VCaP (cell line): ENCODE results near the gene MCTP2.

ENCODE experiments used
- H3K27ac ChIP-seq: fragments of 450-650 bp; 2 replicates; pipeline ENCODE4 v1.5.1; 2017
- CTCF ChIP-seq: fragments of 450-650 bp; conservative IDR thresholded peaks from 2 replicates; pipeline ENCODE4 v1.5.1; 2017; ENCODE audit warnings: mild to moderate bottlenecking, moderate library complexity

Gene MCTP2

DNA sequence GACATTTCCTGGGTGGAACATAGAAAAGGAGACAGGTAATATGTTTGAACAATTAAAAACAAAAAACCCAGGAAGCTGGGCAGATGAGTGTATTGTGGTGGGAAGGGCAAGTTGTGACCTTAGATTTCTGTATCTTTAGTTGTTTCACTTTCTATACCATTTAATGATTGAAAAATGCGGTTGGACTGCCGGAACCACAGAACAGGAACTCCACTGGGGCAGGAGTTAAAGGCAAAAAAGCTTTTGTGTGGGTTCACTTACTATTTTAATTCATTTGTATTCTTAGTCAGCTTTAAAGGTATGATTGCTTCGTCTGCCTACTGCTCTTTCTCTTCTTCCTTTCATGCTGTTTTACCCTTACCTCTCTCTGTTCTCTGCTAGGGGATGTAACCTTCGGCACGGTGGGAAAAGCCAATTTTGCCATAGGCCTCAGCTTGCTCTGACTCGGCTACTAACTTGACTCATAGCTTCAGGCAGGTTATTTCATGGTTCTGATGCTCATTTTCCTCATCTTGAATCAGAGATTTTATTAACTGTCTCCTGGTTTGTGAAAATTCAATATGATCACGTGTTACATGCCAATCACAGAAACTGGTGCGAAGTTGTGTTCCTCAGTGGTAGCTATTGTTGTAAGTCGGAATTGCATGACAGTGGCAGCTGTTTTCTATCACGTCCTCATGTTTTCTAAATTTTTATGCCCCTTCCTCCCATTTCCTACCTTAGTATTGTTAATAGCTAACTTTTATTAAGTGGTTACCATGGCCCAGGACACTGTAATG, 1.6 kb upstream of the MCTP2 start:
- peak overlapping the region; percentile 94 for H3K27ac ChIP-seq
- no peak for TF ChIP-seq CTCF

DNA sequence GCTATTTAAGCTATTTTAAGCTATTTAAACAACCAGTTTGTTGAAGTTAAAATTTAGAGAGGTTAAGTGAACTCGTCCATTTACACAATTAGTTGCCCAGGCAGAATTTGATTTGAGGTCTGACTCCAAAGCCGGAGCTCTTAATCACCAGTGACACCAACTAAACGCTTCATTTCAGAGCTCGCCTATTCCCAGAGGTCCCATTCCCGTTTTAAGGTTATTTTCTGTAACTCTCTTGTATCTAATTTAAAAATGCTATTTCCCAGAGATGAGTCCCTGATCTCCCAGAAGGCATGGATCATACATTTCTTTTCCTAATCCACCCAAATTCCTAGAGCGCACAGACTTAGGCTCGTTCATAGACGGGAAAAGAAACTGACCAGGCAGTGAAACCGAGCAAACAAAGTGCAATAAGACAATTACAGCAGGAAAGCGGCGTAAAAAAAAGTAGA, 904 bp upstream of the MCTP2 start:
- peak overlapping the region; percentile 94 for H3K27ac ChIP-seq
- TF ChIP-seq CTCF: no peak

- TF ChIP-seq CTCF: no peak
- peak overlapping the region; percentile 94 for H3K27ac ChIP-seq
Measured at GRCh38 chr15:94231723-94232468, 535 bp downstream of the MCTP2 start.

GRCh38 chr15:94233441-94233840, 2.1 kb downstream of the MCTP2 start:
- no peak for TF ChIP-seq CTCF
- peak overlapping the region; percentile 94 for H3K27ac ChIP-seq

- TF ChIP-seq CTCF: no peak
- peak overlapping the region; percentile 94 for H3K27ac ChIP-seq
Measured at GRCh38 chr15:94234300-94234699, 2.9 kb downstream of the MCTP2 start.

GRCh38 chr15:94235041-94235440, 3.7 kb downstream of the MCTP2 start:
- peak overlapping the region; percentile 94 for H3K27ac ChIP-seq
- no peak for TF ChIP-seq CTCF

- peak overlapping the region; percentile 94; the same call in 1 of the 2 replicates for H3K27ac ChIP-seq
- no peak for TF ChIP-seq CTCF
Measured at GRCh38 chr15:94235646-94236045, 4.3 kb downstream of the MCTP2 start.
